GM18505 (cell line): Measurements from ENCODE around the gene GLG1.

ENCODE experiments used
- ATAC-seq: cut with Tn5 transposase; IDR thresholded peaks from one replicate; pipeline ENCODE4 v1.9.1; 2021; ENCODE audit not compliant: unreplicated experiment
- POLR2A ChIP-seq: IDR thresholded peaks from 4 replicates; pipeline ENCODE4 v1.6.1; 2011; ENCODE audit warnings: borderline replicate concordance; ENCODE audit not compliant: insufficient read depth, insufficient read length; ENCODE audit errors: extremely low read depth

Gene GLG1

DNA sequence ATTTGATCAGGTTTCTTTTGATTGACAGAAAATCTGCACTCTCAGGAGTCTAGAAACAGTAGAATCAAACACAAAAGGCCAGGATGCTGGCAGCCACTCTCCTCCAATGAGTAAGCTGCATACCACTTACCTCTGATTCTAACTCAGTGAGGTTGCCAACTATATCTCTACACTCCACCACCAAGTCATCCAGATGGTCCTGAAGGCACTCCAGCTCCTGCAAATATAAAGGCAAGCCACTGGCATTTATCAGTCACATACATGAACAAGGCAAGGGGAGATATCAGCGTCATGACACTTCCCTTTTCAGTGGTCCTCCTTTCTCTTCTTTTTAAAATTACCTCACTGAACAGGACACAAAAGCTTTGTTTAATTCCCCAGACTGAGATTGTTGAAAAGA, 132.5 kb downstream of the GLG1 start:
- TF ChIP-seq POLR2A, result no peak
- no peak for ATAC-seq

DNA sequence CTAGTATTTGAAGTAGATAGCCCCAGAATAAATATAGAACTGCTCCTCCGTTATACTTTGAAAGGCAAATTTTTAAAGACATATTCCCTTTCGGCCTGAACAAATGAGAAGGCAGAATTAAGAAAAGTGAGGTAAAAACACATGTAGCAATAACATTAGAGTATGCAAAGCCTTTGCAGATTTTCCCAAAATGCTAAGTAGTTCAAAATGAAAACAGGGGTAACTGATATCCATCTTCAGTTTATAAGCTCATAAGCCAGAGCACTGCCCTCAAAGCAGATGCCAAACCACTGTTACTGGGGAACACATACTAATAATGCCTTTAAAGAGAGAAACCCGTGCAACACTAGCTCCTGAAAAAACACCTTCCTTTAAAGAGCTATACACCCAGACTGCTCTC, 134.4 kb downstream of the GLG1 start:
- TF ChIP-seq POLR2A, result no peak

DNA sequence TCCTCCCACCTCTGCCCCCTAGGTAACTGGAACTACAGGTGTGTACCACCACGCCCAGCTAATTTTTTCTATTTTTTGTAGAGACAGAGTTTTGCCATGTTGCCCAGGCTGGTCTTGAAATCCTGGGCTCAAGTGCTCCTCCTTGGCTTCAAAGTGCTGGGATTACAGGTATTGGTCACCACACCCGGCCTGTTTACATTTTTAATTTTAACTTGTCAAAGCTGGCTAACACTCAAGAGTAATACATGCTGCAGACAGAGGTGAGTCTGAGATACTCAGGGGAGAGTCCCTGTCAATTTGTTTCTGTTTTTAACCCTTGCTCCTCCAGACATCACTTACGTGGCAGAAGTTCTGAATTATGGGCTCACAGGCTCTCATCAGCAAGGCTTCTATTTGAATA, 134.9 kb downstream of the GLG1 start:
- no peak for TF ChIP-seq POLR2A
- no peak for ATAC-seq

More for the DNA sequence above, 134.4 kb downstream of the GLG1 start:
- no peak for ATAC-seq

DNA sequence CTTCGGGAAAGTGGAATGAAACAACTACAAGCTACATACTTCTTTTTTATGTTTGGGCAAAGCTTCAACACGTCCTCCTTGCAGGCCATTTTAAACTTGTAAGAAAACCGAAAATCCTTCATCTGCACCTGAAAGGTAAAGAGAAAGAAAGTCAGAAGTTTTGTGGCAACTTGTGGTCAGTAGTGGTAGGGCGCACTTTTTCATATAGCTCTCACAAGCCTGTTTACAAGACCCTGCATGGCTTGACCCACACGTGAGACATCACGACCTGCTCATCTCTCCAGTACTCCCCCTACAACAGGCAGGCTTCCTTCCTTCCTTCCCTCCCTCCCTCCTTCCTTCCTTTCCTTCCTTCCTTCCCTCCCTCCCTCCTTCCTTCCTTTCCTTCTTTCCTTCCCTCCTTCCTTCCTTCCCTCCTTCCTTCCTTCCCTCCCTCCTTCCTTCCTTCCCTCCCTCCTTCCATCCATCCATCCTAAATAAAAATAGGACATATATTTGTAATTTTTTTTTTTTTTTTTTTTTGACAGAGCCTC, 136.9 kb downstream of the GLG1 start:
- TF ChIP-seq POLR2A, result no peak

DNA sequence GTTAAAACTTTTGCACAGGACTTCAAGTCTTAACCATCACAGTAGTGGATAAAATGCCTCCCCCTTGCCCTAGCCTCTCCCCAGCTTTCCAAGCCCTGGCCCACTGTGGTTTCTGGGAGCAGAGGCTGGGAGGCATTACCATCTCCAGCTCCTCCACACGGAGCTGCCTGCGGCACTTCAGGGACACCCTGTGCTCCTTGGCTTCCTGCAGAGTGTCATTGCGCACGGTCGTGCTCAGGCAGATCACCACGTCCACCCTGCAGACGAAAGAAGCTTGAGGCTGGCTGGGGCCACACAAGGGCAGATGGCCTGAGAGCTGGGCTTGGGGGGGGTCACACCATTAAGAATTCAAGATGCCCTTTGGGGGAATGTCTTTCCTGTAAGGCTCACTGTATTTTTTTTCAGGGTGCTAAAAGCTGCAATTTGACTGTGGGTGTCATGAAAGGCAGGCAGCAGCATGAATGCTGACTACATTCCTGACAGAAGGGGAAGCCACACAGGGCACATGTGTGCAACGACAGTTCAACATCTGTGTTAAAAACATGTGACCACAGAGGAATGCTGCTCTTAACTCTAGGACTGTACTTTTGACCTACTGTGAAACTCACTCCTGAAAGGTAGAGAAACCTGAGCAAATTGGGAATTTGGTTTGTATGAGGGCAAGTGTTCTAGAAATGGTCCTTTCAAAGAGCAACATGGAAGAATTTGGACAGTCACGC, 137.9 kb downstream of the GLG1 start:
- no peak for ATAC-seq
- no peak for TF ChIP-seq POLR2A

More for the DNA sequence above, 136.9 kb downstream of the GLG1 start:
- no peak for ATAC-seq

DNA sequence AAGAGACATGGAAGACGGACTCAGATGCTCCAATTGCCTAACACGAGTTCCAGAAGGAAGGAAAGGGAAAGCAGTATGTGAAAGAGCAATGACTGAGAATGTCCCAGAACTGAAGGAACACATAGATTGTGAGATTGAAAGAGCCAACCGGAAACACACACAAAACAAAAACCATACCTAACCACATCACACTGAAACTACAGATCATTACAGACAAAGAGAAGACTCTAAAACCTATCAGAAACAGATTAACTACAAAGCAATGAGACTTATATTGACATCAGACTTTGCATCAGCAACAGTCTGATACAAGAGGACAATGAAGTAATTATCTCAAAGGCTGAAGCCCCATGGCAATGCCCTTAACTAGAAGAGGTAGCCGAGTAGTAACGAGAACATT, 140.0 kb downstream of the GLG1 start:
- peak; percentile 53 for ATAC-seq

DNA sequence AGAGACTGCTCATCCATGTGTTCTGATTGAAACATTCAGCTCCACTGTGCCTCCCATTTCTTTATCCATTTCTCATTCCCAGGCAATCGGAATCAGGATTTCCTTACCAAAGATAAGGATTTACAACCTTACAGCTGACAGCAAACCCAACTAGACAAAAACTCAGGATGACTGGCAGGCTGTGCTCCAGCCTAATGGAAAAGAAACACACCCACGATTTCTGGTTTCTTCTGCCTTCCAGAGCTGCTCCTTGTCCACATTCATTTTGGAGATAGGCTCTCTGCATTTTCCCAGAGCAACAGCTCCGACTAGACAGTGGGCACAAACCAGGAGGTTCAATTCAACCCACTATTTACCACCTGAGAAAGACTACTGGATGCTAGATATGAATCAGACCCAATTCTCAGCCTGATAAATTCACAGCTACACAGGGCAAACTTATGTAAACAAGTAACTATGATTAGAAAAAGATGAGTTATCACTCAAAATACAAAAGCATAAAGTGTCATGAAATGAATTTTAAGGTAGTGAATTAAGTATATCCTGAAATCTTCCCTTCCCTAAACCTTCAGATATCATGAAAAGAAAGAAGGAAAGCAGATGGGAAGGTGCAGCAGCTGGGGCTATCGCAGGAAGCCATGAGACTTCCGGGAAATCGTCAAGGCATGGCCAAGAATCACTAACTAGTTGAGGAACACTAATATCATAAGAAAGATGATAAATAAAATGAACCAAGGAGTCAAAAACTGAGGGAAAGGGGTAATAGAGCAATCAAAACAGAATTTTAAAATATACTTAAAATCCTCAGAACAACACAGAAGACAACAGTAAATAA, 140.8 kb downstream of the GLG1 start:
- TF ChIP-seq POLR2A, result no peak
- no peak for ATAC-seq

More for the DNA sequence above, 140.0 kb downstream of the GLG1 start:
- TF ChIP-seq POLR2A, result no peak

DNA sequence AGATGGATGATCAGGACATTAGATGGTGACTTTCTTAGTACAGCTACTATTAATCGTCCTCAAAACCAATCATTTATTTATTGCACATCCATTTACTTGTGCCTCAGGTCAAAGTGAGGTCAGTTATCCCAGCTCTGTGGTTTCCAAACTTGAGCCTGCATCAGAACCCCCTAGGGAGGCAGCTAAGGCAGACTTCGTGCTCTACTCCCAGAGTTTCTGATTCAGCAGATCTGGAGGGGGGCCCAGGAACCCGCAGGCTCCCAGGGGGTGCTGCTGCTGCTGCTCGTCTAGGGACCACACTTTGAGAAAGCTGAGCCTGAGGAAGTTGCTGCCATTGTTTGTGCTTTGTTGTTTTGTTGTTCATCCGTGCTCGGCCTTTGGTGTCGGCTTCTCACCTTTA, 141.6 kb downstream of the GLG1 start:
- TF ChIP-seq POLR2A, result no peak
- ATAC-seq, result no peak

DNA sequence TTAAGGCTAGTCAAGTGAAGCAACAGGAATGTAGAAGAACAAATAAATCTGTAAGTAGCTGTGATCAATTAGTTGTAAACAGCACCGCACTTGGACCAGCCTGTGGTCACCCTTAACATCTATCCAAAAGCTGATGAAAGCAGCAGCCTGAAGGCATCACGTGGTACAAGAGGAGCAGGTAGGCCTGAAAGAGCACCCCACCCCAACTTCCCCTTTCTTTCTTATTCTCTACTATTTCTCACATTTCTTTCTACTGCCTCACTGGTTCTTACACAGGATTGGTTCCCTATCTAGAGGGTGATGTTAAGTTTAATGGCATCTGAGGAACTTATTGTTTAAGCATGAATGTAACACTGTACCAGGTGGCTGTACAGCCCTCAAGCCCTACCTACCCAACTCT, 143.0 kb downstream of the GLG1 start:
- no peak for ATAC-seq
- TF ChIP-seq POLR2A, result no peak

DNA sequence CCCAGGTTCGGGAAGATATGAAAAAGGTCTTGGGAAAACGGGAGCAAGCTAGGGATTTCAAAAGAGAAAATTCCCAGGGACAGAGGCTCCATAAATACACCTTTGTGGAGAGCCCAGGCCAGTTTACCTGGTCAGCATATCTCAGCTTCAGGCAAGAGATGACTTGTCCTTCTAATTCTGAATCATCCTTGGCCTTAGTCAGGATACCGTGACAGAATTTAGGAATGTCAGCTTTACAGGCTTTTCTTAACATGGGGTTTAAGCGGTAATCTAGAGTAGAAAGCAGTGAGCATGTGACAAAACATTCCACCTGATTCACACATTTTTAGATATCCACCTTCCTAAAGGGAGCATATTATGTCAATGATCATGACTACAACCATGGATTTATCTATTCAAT, 144.6 kb downstream of the GLG1 start:
- ATAC-seq, result no peak
- no peak for TF ChIP-seq POLR2A

DNA sequence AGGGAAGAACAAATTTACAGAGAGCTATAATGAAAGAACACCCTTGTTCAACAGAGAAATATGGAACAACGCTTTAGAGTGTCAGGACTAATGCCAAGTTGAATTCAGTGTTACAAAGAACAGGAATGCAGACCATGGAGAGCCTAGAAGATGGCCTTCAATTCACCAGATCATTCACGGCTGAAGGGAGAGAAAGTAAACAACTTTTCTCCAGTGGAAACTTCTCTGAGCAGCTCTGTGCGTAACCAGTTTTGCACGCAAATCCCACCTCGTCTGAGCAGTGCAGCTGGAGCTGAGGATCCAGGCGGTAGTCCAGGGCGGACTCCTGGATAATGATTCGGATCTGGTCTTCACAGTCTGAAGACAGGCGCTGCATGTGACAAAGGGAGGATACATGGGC, 145.1 kb downstream of the GLG1 start:
- TF ChIP-seq POLR2A, result no peak
- no peak for ATAC-seq

DNA sequence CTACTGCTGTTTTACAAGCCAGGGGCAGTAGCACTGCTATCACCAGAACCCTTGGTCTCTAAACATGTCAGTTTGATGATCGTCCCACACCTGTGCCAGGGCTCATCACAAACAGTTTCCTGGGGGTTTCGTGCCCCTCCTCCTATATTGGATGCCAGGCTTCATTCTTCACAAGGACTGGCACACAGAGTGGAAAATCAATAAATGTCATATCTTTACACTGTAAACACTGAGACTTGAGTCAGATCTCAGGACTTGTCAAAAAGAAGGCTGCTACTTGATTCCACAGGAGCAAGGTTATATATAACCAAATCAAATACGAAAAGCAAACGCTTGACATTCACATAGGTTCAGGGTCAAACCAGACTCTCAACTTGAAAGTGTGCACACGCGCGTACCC, 146.4 kb downstream of the GLG1 start:
- no peak for TF ChIP-seq POLR2A
- ATAC-seq, result no peak

DNA sequence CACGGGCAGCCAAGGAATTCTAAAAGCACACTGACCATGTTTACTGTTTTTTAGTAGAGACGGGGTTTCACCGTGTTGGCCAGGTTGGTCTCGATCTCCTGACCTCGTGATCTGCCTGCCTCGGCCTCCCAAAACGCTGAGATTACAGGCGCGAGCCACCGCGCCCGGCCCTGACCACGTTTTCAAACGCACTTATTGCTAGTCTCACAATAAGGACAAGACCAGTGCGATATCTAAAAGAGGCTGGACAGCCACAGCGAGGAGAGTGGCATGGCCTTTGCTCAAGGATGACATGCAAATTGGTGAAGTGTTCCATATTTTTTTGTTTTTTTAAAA, 150.7 kb downstream of the GLG1 start:
- ATAC-seq, result no peak
- no peak for TF ChIP-seq POLR2A
